ENCODE measurements around the gene XRCC5.

The XRCC5 gene

GRCh38 chr2:216086207-216086893 is 22.8 kb upstream of the XRCC5 start:
- DNase-seq = no peak

- DNase-seq = no peak
Measured at GRCh38 chr2:216090369-216090786, 18.8 kb upstream of the XRCC5 start.

- no peak for DNase-seq
Measured at GRCh38 chr2:216092646-216093045, 16.5 kb upstream of the XRCC5 start.

DNA sequence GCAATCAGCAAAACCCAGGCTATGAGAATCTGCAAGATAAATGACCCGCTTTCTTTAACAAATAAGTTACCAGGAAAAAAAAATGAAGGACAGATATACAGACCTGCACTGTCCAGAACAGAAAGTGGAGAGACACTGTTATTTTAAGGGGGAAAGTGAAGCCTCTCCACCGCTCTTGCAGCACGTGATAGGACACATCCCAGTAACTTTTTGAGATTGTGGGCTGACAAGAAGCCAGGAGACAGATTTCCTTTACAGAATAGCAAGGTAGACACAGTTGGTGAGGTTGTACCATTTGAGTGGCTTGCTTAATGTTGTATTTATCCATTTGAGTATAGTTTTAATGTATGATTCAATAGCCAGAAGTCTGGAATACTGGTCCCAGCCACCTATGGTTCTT is 14.4 kb upstream of the XRCC5 start:
- DNase-seq = no peak

GRCh38 chr2:216098421-216099334 is 10.5 kb upstream of the XRCC5 start:
- no peak for DNase-seq

- DNase-seq = no peak
Measured at GRCh38 chr2:216101109-216101508, 8.0 kb upstream of the XRCC5 start.

DNA sequence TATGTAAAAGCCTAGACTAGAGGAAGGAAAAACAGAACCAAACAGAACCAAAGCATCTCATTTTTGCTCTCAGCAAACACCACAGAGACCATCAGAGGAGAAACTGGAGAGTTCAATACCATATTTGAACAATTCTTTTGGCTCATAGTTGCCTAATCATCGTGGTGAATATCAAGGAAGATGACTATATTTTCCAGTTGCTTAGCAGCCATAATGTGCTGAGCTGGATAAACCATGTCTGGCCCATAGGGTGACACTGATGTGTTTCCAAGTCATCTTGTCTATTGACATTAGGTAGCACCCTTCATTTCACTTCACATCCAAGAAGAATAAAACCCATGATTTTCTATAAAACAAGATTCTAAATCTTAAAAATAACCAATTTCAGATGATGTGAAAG is 5.9 kb upstream of the XRCC5 start:
- DNase-seq = no peak

DNA sequence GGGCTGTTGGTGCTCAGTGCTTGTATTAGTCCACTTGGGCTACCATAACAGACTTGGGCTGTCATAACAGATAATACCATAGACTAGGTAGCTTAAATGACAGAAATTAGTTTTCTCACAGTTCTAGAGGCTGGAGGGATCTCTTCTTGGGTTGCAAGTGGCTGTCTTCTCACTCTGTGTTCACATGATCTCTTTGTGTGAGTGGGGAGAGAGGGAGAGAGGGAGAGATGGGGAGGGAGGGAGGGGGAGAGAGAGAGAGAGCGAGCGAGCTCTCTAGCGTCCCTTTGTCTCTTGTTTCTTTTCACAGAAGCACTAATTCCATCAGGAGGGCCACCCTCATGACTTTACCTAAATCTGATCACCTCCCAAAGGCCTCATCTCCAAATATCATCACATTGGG is 4.5 kb upstream of the XRCC5 start:
- DNase-seq = no peak

DNA sequence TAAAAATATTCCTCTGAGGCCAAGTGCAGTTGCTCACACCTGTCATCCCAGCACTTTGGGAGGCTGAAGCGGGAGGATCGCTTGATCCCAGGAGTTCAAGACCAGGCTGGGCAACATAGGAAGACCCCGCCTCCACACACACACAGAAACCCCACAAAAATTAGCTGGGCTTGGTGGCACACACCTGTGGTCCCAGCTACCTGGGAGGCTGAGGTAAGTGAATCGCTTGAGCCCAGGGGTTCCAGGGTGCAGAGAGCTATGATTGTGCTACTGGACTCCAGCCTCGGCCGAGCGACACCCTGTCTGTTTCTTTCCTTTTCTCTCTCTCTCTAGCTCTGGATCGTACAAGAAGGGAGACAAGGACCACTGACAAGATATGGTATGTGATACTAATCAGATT is 1.8 kb upstream of the XRCC5 start:
- no peak for DNase-seq

GRCh38 chr2:216107760-216108159 is 1.4 kb upstream of the XRCC5 start:
- no peak for DNase-seq

- DNase-seq = no peak
Measured at GRCh38 chr2:216108310-216108966, 710 bp upstream of the XRCC5 start.

DNA sequence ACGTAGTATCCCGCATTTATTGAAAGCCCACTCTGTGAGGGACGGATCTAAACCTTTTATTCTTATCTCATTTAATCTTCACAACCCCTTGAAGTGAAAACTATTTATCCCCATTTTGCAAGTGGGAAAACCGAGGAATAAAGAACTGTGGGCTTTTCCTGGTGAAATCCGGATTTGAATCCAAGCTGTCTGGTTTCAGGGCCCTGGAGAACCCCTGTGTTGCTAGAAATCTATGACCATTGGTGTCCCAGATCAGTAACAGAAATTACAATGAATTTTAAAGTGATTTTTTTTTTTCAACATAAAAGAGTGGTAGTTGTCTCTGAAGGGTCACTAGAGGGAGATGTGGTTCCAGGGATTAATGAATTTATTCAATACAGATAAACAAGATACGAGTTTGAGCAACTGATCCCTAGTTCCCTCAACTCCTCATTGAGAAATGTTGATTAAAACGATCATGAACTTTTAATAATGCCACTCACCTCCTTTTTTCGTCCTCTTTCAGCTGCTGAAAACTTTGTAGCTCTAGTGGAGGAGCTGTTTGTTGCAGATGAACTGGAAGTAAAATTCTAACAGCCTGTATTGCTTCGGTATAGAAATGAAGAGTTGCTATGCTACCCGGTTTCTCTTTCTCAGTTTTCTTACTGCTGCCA is 940 bp downstream of the XRCC5 start:
- DNase-seq = peak; percentile 14

GRCh38 chr2:216110620-216111019 is 1.5 kb downstream of the XRCC5 start:
- no peak for DNase-seq

DNA sequence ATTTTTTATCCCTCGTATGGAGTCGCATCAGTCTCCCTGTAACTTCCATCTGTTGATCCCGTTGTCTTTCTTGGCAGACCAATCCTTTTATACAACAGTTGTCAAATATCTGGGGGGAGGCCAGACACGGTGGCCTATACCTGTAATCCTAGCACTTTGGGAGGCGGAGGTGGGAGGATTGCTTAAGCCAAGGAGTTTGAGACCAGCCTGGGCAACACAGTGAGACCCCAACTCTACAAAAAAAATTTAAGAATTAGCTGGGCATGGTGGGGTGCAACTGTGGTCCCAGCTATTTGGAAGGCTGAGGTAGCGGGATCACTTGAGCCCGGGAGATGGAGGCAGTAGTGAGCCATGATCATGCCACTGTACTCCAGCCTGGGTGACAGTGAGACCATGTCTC is 2.0 kb downstream of the XRCC5 start:
- no peak for DNase-seq

GRCh38 chr2:216112926-216113325 is 3.8 kb downstream of the XRCC5 start:
- DNase-seq = no peak

- peak; percentile 36 for DNase-seq
Measured at GRCh38 chr2:216113572-216113971, 4.4 kb downstream of the XRCC5 start.

DNA sequence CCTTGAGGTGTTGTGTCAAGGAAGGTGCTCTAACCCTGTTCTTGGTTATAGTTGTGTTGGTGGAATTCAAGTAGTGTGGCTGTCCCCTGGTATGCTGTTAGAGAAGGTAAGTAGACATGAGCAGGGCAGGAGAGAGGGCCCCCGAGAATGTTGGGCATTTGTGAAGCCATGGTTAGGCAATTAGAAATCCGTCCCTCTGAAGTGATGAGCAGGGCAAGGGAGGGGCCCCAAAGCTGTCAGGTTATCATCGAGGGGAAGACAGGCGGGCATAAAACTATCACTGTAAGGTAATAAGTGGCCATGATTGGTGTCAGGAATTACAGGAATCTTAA is 5.2 kb downstream of the XRCC5 start:
- DNase-seq = no peak

DNA sequence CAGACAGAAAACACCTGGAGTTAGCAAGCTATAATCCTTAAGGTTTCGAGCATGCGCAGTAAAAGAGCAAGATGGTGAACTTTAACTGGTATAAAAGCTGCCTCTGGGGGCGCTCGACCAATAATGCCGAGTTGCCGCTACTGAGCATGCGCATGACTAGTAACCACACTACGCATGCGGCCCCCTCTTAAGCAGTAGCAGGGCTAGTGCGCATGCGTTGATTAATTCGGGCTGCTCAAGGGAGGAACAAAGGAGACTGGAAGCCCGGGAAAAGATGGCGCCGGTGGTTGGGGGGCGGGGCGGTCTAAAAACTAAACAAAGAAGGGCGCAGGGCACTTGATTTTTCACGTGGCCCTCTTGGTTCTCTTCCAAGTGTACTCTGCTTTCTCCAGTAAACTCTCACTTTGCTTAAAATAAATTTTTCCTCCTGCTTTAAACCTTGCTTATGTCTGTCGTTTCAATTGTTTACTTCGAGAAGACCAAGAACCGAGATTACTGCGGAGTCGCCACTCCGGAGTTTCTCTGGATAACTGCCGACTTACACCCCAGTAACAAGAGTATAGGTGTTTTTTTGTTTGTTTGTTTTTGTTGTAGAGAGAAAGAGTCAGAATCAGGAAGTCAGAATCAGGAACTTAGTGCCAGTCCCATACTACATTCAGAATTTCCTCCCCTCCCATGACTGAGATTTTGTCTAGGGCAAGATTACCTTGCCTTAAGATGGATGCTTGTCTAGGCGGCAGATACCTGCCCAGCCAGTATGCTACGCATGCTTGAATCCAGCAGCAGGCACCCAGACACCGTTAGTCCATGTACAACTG is 5.8 kb downstream of the XRCC5 start:
- DNase-seq = peak; percentile 96

GRCh38 chr2:216116418-216116817 is 7.3 kb downstream of the XRCC5 start:
- DNase-seq = no peak

DNA sequence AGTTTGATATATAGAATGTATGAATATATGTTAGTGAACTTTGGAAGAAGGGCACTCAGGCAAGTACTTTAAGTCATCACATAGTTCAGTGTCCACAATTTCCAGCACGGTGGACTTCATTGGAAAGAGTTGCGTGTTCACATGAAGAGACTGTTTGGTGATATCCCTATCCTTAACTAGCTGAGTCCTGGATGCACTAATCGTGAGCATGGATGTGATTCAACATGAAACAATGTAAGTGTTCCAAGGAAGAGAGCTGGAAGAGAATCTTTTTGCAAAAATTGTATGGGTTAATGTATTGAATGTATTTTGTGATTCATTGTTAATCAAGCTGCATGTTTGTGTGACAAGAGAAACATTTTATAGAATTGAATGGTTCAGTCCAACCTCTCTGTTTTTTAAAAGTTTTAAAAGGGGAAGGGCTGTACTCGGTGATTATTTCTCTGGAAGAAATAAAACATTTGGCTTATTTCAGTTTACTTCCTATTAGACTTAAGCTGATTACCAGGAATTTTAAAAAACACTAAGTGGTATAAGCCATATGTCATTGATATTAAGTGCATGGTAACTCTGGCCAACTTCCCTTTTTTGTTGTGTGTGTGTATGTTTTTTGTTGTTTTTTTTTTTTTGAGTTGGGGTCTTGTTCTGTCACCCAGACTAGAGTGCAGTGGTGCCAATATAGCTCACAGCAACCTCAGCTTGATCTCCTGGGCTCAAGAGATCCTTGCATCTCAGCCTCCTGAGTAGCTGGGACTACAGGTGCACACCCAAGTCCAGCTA is 8.6 kb downstream of the XRCC5 start:
- DNase-seq = no peak

- DNase-seq = no peak
Measured at GRCh38 chr2:216118474-216118873, 9.3 kb downstream of the XRCC5 start.

DNA sequence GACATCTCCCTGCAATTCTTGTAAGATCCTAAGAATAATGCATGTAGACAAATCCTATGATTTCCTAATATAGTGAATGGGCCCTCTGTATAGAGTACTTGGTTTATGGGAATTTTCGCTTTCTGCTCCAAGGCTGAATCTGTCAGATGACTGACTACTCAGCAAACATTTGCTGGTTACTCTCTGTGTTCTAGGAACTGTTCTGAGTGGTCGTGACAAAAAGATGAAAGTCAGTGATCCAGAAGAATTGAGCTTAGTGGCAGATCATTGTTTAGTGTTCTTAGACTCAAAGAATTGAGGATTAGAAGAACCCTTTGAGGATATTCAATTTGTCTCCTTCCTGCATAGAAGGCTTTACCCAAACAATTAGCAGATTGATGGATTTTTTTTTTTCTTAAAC is 10.0 kb downstream of the XRCC5 start:
- no peak for DNase-seq

All from RPMI8226 (cell line).